Measurements from ENCODE around the gene LONP2. TPM values are rescaled to one million over a fixed set of nuclear protein-coding genes. Genes with fewer than 3 reads are reported as not detected.
A peak's percentile ranks its signal among the peaks of the same experiment; 100 is the strongest.

Gene LONP2
- total and polyA plus RNA-seq, 2 of the 13 experiments (the other 11 are each of a cell fraction or from before 2014, with no cell fraction given): 39.2 to 63.3 TPM

DNA sequence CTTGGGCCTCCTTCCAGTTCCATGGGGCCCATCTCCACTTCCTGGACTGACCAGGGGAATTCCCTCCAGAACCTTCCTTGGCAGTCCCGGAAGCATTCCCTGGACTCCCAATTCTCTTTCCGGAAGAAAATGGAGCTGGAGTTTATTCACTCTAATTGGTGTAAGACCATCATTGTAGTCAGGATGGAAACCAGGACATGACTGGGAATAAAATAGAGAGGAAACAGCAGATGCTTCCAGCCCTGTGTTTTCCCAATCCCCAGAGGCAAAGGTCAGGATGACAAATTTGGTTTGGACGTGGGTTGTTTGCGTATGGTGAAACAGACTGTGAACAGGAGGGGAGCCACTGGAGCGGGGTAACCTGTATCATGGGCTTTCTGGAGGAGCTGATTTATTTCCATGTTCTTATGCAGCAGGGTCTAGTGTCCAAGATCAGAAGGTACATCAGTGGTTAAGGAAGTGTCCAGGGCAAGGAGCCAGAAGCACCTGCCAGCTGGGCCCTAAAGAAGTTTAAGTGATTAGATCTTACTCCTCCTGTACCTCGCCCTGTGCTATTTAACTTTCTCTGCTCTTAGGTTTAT lies 8.5 kb upstream of the LONP2 start (continued):
- peak; percentile 89 for TF ChIP-seq CEBPB (IDR thresholded peaks at IDR 0.05; ENCODE audit: borderline replicate concordance, low read depth, low read length)
- no peak for TF ChIP-seq SRF (IDR thresholded peaks at IDR 0.05; ENCODE audit: low read depth, low read length)
- 0 out of 2 replicates have a peak, but pooled peaks have one; percentile 13 for TF ChIP-seq ZNF317 (CRISPR knock-in tag; IDR thresholded peaks at IDR 0.05)
- TF ChIP-seq SSRP1 (CRISPR knock-in tag; IDR thresholded peaks at IDR 0.05): no peak
- no peak for TF ChIP-seq ZNF768 (CRISPR knock-in tag; IDR thresholded peaks at IDR 0.05)
- TF ChIP-seq MZF1 (CRISPR knock-in tag; IDR thresholded peaks at IDR 0.05; ENCODE audit: borderline replicate concordance): peak; percentile 77; the same call in 1 of the 2 replicates
- TF ChIP-seq, protein P1, sequence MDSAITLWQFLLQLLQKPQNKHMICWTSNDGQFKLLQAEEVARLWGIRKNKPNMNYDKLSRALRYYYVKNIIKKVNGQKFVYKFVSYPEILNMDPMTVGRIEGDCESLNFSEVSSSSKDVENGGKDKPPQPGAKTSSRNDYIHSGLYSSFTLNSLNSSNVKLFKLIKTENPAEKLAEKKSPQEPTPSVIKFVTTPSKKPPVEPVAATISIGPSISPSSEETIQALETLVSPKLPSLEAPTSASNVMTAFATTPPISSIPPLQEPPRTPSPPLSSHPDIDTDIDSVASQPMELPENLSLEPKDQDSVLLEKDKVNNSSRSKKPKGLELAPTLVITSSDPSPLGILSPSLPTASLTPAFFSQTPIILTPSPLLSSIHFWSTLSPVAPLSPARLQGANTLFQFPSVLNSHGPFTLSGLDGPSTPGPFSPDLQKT (CRISPR knock-in tag; IDR thresholded peaks at IDR 0.05; ENCODE audit: borderline replicate concordance): no peak
- TF ChIP-seq MED13 (CRISPR knock-in tag; IDR thresholded peaks at IDR 0.05): no peak
- TF ChIP-seq FOXP1 (IDR thresholded peaks at IDR 0.05): no peak
- TF ChIP-seq FOXP1 (CRISPR knock-in tag; IDR thresholded peaks at IDR 0.05): no peak
- peak; percentile 31; the same call in 1 of the 2 replicates for TF ChIP-seq HMG20A (CRISPR knock-in tag; IDR thresholded peaks at IDR 0.05; ENCODE audit: borderline replicate concordance)
- TF ChIP-seq GPN1 (CRISPR knock-in tag; IDR thresholded peaks at IDR 0.05; ENCODE audit: borderline replicate concordance): no peak
- no peak for TF ChIP-seq TFAP4 (IDR thresholded peaks at IDR 0.05; ENCODE audit: borderline replicate concordance, low read depth)
- no peak for TF ChIP-seq SNAPC4 (CRISPR knock-in tag; IDR thresholded peaks at IDR 0.05)
- TF ChIP-seq SPEN (CRISPR knock-in tag; IDR thresholded peaks at IDR 0.05; ENCODE audit: low read depth): no peak
- no peak for TF ChIP-seq CAMTA2 (CRISPR knock-in tag; IDR thresholded peaks at IDR 0.05; ENCODE audit: borderline replicate concordance)
- TF ChIP-seq, protein P2, sequence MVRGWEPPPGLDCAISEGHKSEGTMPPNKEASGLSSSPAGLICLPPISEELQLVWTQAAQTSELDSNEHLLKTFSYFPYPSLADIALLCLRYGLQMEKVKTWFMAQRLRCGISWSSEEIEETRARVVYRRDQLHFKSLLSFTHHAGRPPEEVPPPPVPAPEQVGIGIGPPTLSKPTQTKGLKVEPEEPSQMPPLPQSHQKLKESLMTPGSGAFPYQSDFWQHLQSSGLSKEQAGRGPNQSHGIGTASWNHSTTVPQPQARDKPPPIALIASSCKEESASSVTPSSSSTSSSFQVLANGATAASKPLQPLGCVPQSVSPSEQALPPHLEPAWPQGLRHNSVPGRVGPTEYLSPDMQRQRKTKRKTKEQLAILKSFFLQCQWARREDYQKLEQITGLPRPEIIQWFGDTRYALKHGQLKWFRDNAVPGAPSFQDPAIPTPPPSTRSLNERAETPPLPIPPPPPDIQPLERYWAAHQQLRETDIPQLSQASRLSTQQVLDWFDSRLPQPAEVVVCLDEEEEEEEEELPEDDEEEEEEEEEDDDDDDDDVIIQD (CRISPR knock-in tag; IDR thresholded peaks at IDR 0.05; ENCODE audit: low read depth): no peak; the same call in 1 of the 2 replicates
- peak; percentile 78 for TF ChIP-seq ZFX (CRISPR knock-in tag; IDR thresholded peaks at IDR 0.05; ENCODE audit: low read depth)
- no peak for TF ChIP-seq RORA (CRISPR knock-in tag; IDR thresholded peaks at IDR 0.05)
- TF ChIP-seq ZNF724P (CRISPR knock-in tag; IDR thresholded peaks at IDR 0.05; ENCODE audit: borderline replicate concordance): 0 out of 2 replicates have a peak, but pooled peaks have one; percentile 37
- no peak for TF ChIP-seq ZNF468 (CRISPR knock-in tag; IDR thresholded peaks at IDR 0.05)
- no peak for TF ChIP-seq ZNF251 (CRISPR knock-in tag; IDR thresholded peaks at IDR 0.05)
- no peak for TF ChIP-seq ZNF614 (CRISPR knock-in tag; IDR thresholded peaks at IDR 0.05; ENCODE audit: borderline replicate concordance)
